GM23248 (cell line): ENCODE results near the gene EML5. TPM values are rescaled to one million over a fixed set of nuclear protein-coding genes. Genes with fewer than 3 reads are reported as not detected.

Experiments
- DNase-seq: peaks from one replicate; pipeline ENCODE4 v3.0.0-alpha.2; 2015
- H2AFZ ChIP-seq: fragments of 200-600 bp; sonication (generic); 2 replicates; pipeline ENCODE4 v1.6.1; 2016; ENCODE audit warnings: antibody characterized with exemption
- H3F3A ChIP-seq: fragments of 200-600 bp; sonication (generic); 2 replicates; pipeline ENCODE4 v1.6.1; 2016; ENCODE audit warnings: mild to moderate bottlenecking, antibody characterized with exemption, mixed run types; ENCODE audit not compliant: insufficient read depth
- H3K27ac ChIP-seq: fragments of 200-600 bp; sonication (generic); 2 replicates; pipeline ENCODE4 v1.5.1; 2016; ENCODE audit warnings: mild to moderate bottlenecking
- H3K27me3 ChIP-seq: fragments of 200-600 bp; sonication (generic); replicated peaks from 2 replicates; pipeline ENCODE4 v1.6.1; 2016; ENCODE audit warnings: mild to moderate bottlenecking; ENCODE audit not compliant: insufficient read depth
- H3K36me3 ChIP-seq: fragments of 200-600 bp; sonication (generic); 2 replicates; pipeline ENCODE4 v1.6.1; 2016; ENCODE audit warnings: low read depth, mild to moderate bottlenecking
- H3K4me1 ChIP-seq: fragments of 200-600 bp; sonication (generic); 2 replicates; pipeline ENCODE4 v1.6.1; 2016; ENCODE audit warnings: mild to moderate bottlenecking; ENCODE audit not compliant: insufficient read depth
- H3K4me2 ChIP-seq: fragments of 200-600 bp; sonication (generic); one replicate; pipeline ENCODE4 v1.6.1; 2016; ENCODE audit warnings: mild to moderate bottlenecking; ENCODE audit not compliant: unreplicated experiment
- H3K4me3 ChIP-seq: fragments of 200-600 bp; sonication (generic); 2 replicates; pipeline ENCODE4 v1.5.1; 2016; ENCODE audit warnings: mild to moderate bottlenecking
- H3K79me2 ChIP-seq: fragments of 200-600 bp; sonication (generic); 2 replicates; pipeline ENCODE4 v1.6.1; 2016; ENCODE audit warnings: mild to moderate bottlenecking; ENCODE audit not compliant: insufficient read depth
- H3K9ac ChIP-seq: fragments of 200-600 bp; sonication (generic); 2 replicates; pipeline ENCODE4 v1.6.1; 2016; ENCODE audit warnings: mild to moderate bottlenecking
- H3K9me2 ChIP-seq: fragments of 200-600 bp; sonication (generic); 2 replicates; pipeline ENCODE4 v1.6.1; 2016; ENCODE audit warnings: mixed run types, mild to moderate bottlenecking, moderate library complexity; ENCODE audit not compliant: insufficient read depth
- H3K9me3 ChIP-seq: fragments of 200-600 bp; sonication (generic); one replicate; pipeline ENCODE4 v1.6.1; 2017; ENCODE audit warnings: low read depth
- H4K20me1 ChIP-seq: fragments of 200-600 bp; sonication (generic); 2 replicates; pipeline ENCODE4 v1.6.0; 2016; ENCODE audit not compliant: insufficient read depth
- EZH2 ChIP-seq: fragments of 200-600 bp; sonication (generic); IDR thresholded peaks from 2 replicates; pipeline ENCODE4 v1.6.1; 2018; ENCODE audit warnings: antibody characterized with exemption, mild to moderate bottlenecking; ENCODE audit not compliant: insufficient read depth, poor library complexity, severe bottlenecking
- EZH2phosphoT487 ChIP-seq: fragments of 200-600 bp; sonication (generic); IDR thresholded peaks from 2 replicates; pipeline ENCODE4 v1.6.1; 2018; ENCODE audit warnings: antibody characterized with exemption, moderate library complexity, mild to moderate bottlenecking, low read depth; ENCODE audit not compliant: insufficient read depth
- whole genome bisulfite sequencing, 2 experiments: methylation state at CpG; one replicate each; pipeline ENCODE4 v1.1.6; 2015 to 2017; ENCODE audit warnings: low lambda C conversion rate in 2 of 2, low coverage in 1 of 2; ENCODE audit errors: missing lambda C conversion rate in 2 of 2; 5-methylcytosine and 5-hydroxymethylcytosine counted together
- in situ Hi-C: fragments of 300-500 bp; cut with MboI; formaldehyde crosslinking; loops from 2 replicates; pipeline ENCODE4 v1.15.0; 2020
- polyA plus RNA-seq: library from polyadenylated mRNA; unstranded; fragments of >200 nt; fragmentation: Nextera tagmentation; extraction: Ambion mirVana; gene quantifications from 2 replicates; pipeline ENCODE4 v1.2.1, GENCODE V29; 2016
- total RNA-seq: library from RNA; depleted of rRNA; stranded (reverse); fragments of >200 nt; shearing (Covaris generic); gene quantifications from 2 replicates; pipeline ENCODE4 v1.2.3, GENCODE V29; 2014

EML5 gene
- total and polyA plus RNA-seq, 2 experiments from 2014 or later, result under 0.01 to 0.25 TPM

GRCh38 chr14:88628033-88628432, 164.7 kb downstream of the EML5 start:
- no peaks in the 10 kb centered on the region for H3K27me3 ChIP-seq
- H3K4me1 ChIP-seq, result no peaks in the 10 kb centered on the region
- H3K79me2 ChIP-seq, result no peaks in the 10 kb centered on the region
- no peaks in the 10 kb centered on the region for H3K36me3 ChIP-seq
- H3K4me3 ChIP-seq, result no peak overlapping the region
- H2AFZ ChIP-seq, result no peak overlapping the region
- H3K27ac ChIP-seq, result no peak overlapping the region
- H3K4me2 ChIP-seq, result no peak overlapping the region
- no peaks in the 10 kb centered on the region for H4K20me1 ChIP-seq
- no peaks in the 10 kb centered on the region for H3K9me3 ChIP-seq
- no peak overlapping the region for H3K9ac ChIP-seq
- TF ChIP-seq EZH2 (no peak), EZH2phosphoT487 (no peak)
- no peaks in the 10 kb centered on the region for H3K9me2 ChIP-seq
- DNase-seq, result no peak
- H3F3A ChIP-seq, result no peaks in the 10 kb centered on the region
- in situ Hi-C loops, result no loop called here

- 92% methylated on average over 3 of the region's 3 CpGs for WGBS, 2 experiments
- Histone ChIP-seq H3K36me3 (no peaks in the 10 kb centered on the region), H3K4me3 (no peak overlapping the region), H3K9ac (no peak overlapping the region), H4K20me1 (no peaks in the 10 kb centered on the region), H3K9me2 (no peaks in the 10 kb centered on the region), H3F3A (no peaks in the 10 kb centered on the region; the same call in 1 of the 2 replicates), H3K4me2 (no peak overlapping the region), H3K9me3 (no peaks in the 10 kb centered on the region), H3K27me3 (no peaks in the 10 kb centered on the region), H3K27ac (no peak overlapping the region), H2AFZ (no peak overlapping the region), H3K79me2 (no peaks in the 10 kb centered on the region), H3K4me1 (no peaks in the 10 kb centered on the region)
- no peak for DNase-seq
- TF ChIP-seq EZH2 (no peak), EZH2phosphoT487 (no peak)
- in situ Hi-C loops, result no loop called here
Measured at GRCh38 chr14:88625671-88626070, 167.1 kb downstream of the EML5 start.

GRCh38 chr14:88621100-88621499, 171.7 kb downstream of the EML5 start:
- H3K9ac ChIP-seq, result no peak overlapping the region
- H3F3A ChIP-seq, result no peaks in the 10 kb centered on the region; the same call in 1 of the 2 replicates
- DNase-seq, result no peak
- no peak overlapping the region for H3K4me3 ChIP-seq
- no peaks in the 10 kb centered on the region for H4K20me1 ChIP-seq
- H3K9me2 ChIP-seq, result no peaks in the 10 kb centered on the region
- no peaks in the 10 kb centered on the region for H3K4me1 ChIP-seq
- no peaks in the 10 kb centered on the region for H3K79me2 ChIP-seq
- no peak overlapping the region for H3K4me2 ChIP-seq
- WGBS, 2 experiments, result 50 to 52% methylated on average over 2 of the region's 2 CpGs
- H3K9me3 ChIP-seq, result no peaks in the 10 kb centered on the region
- H3K27me3 ChIP-seq, result no peaks in the 10 kb centered on the region
- TF ChIP-seq EZH2, result no peak
- no peak for TF ChIP-seq EZH2phosphoT487
- H3K27ac ChIP-seq, result no peak overlapping the region
- H2AFZ ChIP-seq, result no peak overlapping the region
- H3K36me3 ChIP-seq, result no peaks in the 10 kb centered on the region
- in situ Hi-C loops, result no loop called here

GRCh38 chr14:88618476-88618875, 174.3 kb downstream of the EML5 start:
- no peak overlapping the region for H3K4me3 ChIP-seq
- in situ Hi-C loops, result no loop called here
- H3K27me3 ChIP-seq, result no peaks in the 10 kb centered on the region
- H4K20me1 ChIP-seq, result no peaks in the 10 kb centered on the region; the same call in 1 of the 2 replicates
- 84 to 85% methylated on average over 5 of the region's 5 CpGs for WGBS, 2 experiments
- H3F3A ChIP-seq, result peaks cover 16% of the 10 kb centered on the region
- no peak overlapping the region for H2AFZ ChIP-seq
- H3K4me2 ChIP-seq, result no peak overlapping the region
- no peaks in the 10 kb centered on the region for H3K9me2 ChIP-seq
- peaks cover 8% of the 10 kb centered on the region; the same call in 1 of the 2 replicates for H3K36me3 ChIP-seq
- H3K4me1 ChIP-seq, result peaks cover 14% of the 10 kb centered on the region
- no peak for DNase-seq
- H3K9ac ChIP-seq, result no peak overlapping the region
- no peak for TF ChIP-seq EZH2phosphoT487
- TF ChIP-seq EZH2, result no peak
- H3K79me2 ChIP-seq, result no peaks in the 10 kb centered on the region
- no peaks in the 10 kb centered on the region for H3K9me3 ChIP-seq
- H3K27ac ChIP-seq, result no peak overlapping the region

- H3K4me3 ChIP-seq, result no peak overlapping the region
- H3K79me2 ChIP-seq, result no peaks in the 10 kb centered on the region
- no peaks in the 10 kb centered on the region for H3K27me3 ChIP-seq
- H3K27ac ChIP-seq, result no peak overlapping the region
- peaks cover 24% of the 10 kb centered on the region for H3K4me1 ChIP-seq
- TF ChIP-seq EZH2 (no peak), EZH2phosphoT487 (no peak)
- H3K9me3 ChIP-seq, result no peaks in the 10 kb centered on the region
- peaks cover 26% of the 10 kb centered on the region for H3F3A ChIP-seq
- no peak for DNase-seq
- 94 to 100% methylated on average over 1 of the region's 1 CpG for WGBS, 2 experiments
- no peaks in the 10 kb centered on the region; the same call in 1 of the 2 replicates for H4K20me1 ChIP-seq
- in situ Hi-C loops, result no loop called here
- H3K4me2 ChIP-seq, result no peak overlapping the region
- H3K36me3 ChIP-seq, result peaks cover 17% of the 10 kb centered on the region
- no peak overlapping the region for H3K9ac ChIP-seq
- H3K9me2 ChIP-seq, result no peaks in the 10 kb centered on the region
- no peak overlapping the region for H2AFZ ChIP-seq
Measured at GRCh38 chr14:88617479-88617878, 175.3 kb downstream of the EML5 start.
